Keratinocyte (primary cell): ENCODE measurements around the gene THNSL1. TPM values are rescaled to one million over a fixed set of nuclear protein-coding genes. Genes with fewer than 3 reads are reported as not detected.
A peak's percentile ranks its signal among the peaks of the same experiment; 100 is the strongest.

Experiments
- DNase-seq: peaks from one replicate; pipeline ENCODE4 v3.0.0-alpha.2; 2011; ENCODE audit warnings: low read depth, missing footprints, low spot score
- FAIRE-seq: peaks from 2 replicates; lab custom pipeline; 2011; peaks lifted over from hg19 to GRCh38; lab: Jason Lieb, UNC
- H2AFZ ChIP-seq: 2 replicates; pipeline ENCODE4 v1.6.0; 2012; ENCODE audit warnings: low read length, control low read depth, inconsistent platforms; ENCODE audit not compliant: control insufficient read depth
- H3K27ac ChIP-seq: 2 replicates; pipeline ENCODE4 v1.5.1; 2011; ENCODE audit warnings: low read length; ENCODE audit not compliant: control insufficient read depth, insufficient read depth
- H3K27me3 ChIP-seq: 3 replicates; pipeline ENCODE4 v1.6.0; 2011; ENCODE audit warnings: low read length; ENCODE audit not compliant: control insufficient read depth, insufficient read depth; ENCODE audit errors: extremely low read depth
- H3K36me3 ChIP-seq, 2 experiments: 2 replicates in 1 of 2; 3 replicates in 1 of 2; pipeline ENCODE4 v1.5.1; 2011; ENCODE audit warnings: low read length in 2 of 2, mild to moderate bottlenecking in 1 of 2; ENCODE audit not compliant: control insufficient read depth in 2 of 2, insufficient read depth in 2 of 2; ENCODE audit errors: extremely low read depth in 1 of 2
- H3K4me1 ChIP-seq: 3 replicates; pipeline ENCODE4 v1.5.1; 2011; ENCODE audit warnings: low read length; ENCODE audit not compliant: control insufficient read depth, insufficient read depth; ENCODE audit errors: extremely low read depth
- H3K4me2 ChIP-seq: 3 replicates; pipeline ENCODE4 v1.6.0; 2011; ENCODE audit warnings: low read depth, low read length; ENCODE audit not compliant: control insufficient read depth, insufficient read depth; ENCODE audit errors: extremely low read depth
- H3K4me3 ChIP-seq, 3 experiments: fragments of 200-600 bp in 1 of 3; sonication (generic) in 1 of 3; 2 replicates in 2 of 3; 3 replicates in 1 of 3; pipeline ENCODE4 v1.5.1; 2011 to 2016; ENCODE audit warnings: low read length in 3 of 3, mild to moderate bottlenecking in 3 of 3, control low read depth in 2 of 3, inconsistent platforms in 1 of 3, low read depth in 1 of 3, mixed read lengths in 1 of 3, mixed run types in 1 of 3, moderate library complexity in 1 of 3; ENCODE audit not compliant: control insufficient read depth in 2 of 3, insufficient read depth in 2 of 3; ENCODE audit errors: extremely low read depth in 1 of 3
- H3K79me2 ChIP-seq: 2 replicates; pipeline ENCODE4 v1.6.0; 2012; ENCODE audit warnings: low read length; ENCODE audit not compliant: control insufficient read depth, insufficient read depth
- H3K9ac ChIP-seq: 3 replicates; pipeline ENCODE4 v1.6.0; 2011; ENCODE audit warnings: low read length; ENCODE audit not compliant: control insufficient read depth, insufficient read depth; ENCODE audit errors: extremely low read depth
- H3K9me1 ChIP-seq: 3 replicates; pipeline ENCODE4 v1.6.0; 2011; ENCODE audit warnings: low read length; ENCODE audit not compliant: control insufficient read depth, insufficient read depth; ENCODE audit errors: extremely low read depth
- H3K9me3 ChIP-seq: 2 replicates; pipeline ENCODE4 v1.5.1; 2012; ENCODE audit warnings: low read depth, low read length; ENCODE audit not compliant: control insufficient read depth
- H4K20me1 ChIP-seq: 3 replicates; pipeline ENCODE4 v1.6.0; 2011; ENCODE audit warnings: low read length; ENCODE audit not compliant: control insufficient read depth, insufficient read depth; ENCODE audit errors: extremely low read depth
- CTCF ChIP-seq, 3 experiments: IDR thresholded peaks in 1 of 3; conservative IDR thresholded peaks in 1 of 3; optimal IDR thresholded peaks in 1 of 3; 2 replicates in 2 of 3; 3 replicates in 1 of 3; pipeline versions ENCODE3 to v1.5.1; 2011; ENCODE audit warnings: low read length in 3 of 3, mild to moderate bottlenecking in 3 of 3, moderate library complexity in 2 of 3, control low read depth in 1 of 3, inconsistent platforms in 1 of 3; ENCODE audit not compliant: insufficient read depth in 2 of 3; ENCODE audit errors: extremely low read depth in 1 of 3
- EZH2 ChIP-seq: IDR thresholded peaks from one replicate; pipeline ENCODE4 v1.6.1; 2012; ENCODE audit warnings: inconsistent platforms, mild to moderate bottlenecking, low read length, moderate library complexity
- dilution Hi-C: fragments of 300-500 bp; cut with MboI; formaldehyde crosslinking; loops from one replicate; pipeline ENCODE4 v1.7.0; 2020; ENCODE audit warnings: low sequenced_read_pairs; ENCODE audit not compliant: extremely low pct_ligation_motif_present
- polyA plus RNA-seq, 5 experiments: library from polyadenylated mRNA; depleted of rRNA in 3 of 5; stranded (reverse) in 3 of 5; stranded (forward) in 1 of 5; unstranded in 1 of 5; fragments of >200 nt; gene quantifications; 1 replicate in 1 of 5; 2 replicates in 3 of 5; 3 replicates in 1 of 5; pipeline versions ENCODE4 v1.2.1 to v1.2.3, GENCODE V29; 2011 to 2012; ENCODE audit warnings: missing spikeins in 2 of 5, low read depth in 1 of 5, low replicate concordance in 1 of 5

The THNSL1 gene
- polyA plus RNA-seq, 1 donor (not counting 4 experiments of a cell fraction or from before 2014, with no cell fraction given), result 4.1 TPM

- H3K27me3 ChIP-seq, result no peaks in the 10 kb centered on the region
- H3K9me3 ChIP-seq, result no peaks in the 10 kb centered on the region
- H3K4me3 ChIP-seq, result no peak overlapping the region
- H3K4me1 ChIP-seq, result peaks cover 12% of the 10 kb centered on the region
- H3K9me1 ChIP-seq, result no peaks in the 10 kb centered on the region
- H3K27ac ChIP-seq, result no peak overlapping the region
- no peak for TF ChIP-seq EZH2
- TF ChIP-seq CTCF (optimal IDR thresholded peaks at IDR 0.05 in 1 of 3, IDR thresholded peaks at IDR 0.05 in 1 of 3, conservative IDR thresholded peaks at IDR 0.05 in 1 of 3; ENCODE audit: extremely low read depth in 1 of 3, insufficient read depth in 2 of 3, low read length in 3 of 3), result no peak
- H3K36me3 ChIP-seq, result no peaks in the 10 kb centered on the region
- DNase-seq (no peak), FAIRE-seq (peak; percentile 39)
- dilution Hi-C loops, result no loop called here
- H4K20me1 ChIP-seq, result no peaks in the 10 kb centered on the region
- no peaks in the 10 kb centered on the region for H3K79me2 ChIP-seq
- no peak overlapping the region for H2AFZ ChIP-seq
- no peak overlapping the region for H3K9ac ChIP-seq
- no peak overlapping the region for H3K4me2 ChIP-seq
Measured at GRCh38 chr10:25047088-25047487, 30.7 kb downstream of the THNSL1 start.

GRCh38 chr10:25047591-25048301 lies 31.3 kb downstream of the THNSL1 start:
- H3K9ac ChIP-seq, result no peak overlapping the region
- H3K4me1 ChIP-seq, result peaks cover 12% of the 10 kb centered on the region
- FAIRE-seq, result peak; percentile 74
- TF ChIP-seq CTCF (optimal IDR thresholded peaks at IDR 0.05 in 1 of 3, IDR thresholded peaks at IDR 0.05 in 1 of 3, conservative IDR thresholded peaks at IDR 0.05 in 1 of 3; ENCODE audit: extremely low read depth in 1 of 3, insufficient read depth in 2 of 3, low read length in 3 of 3), result no peak
- no peak for TF ChIP-seq EZH2
- DNase-seq, result no peak
- H3K4me2 ChIP-seq, result peak overlapping the region; percentile 50
- H2AFZ ChIP-seq, result no peak overlapping the region
- H3K36me3 ChIP-seq, result no peaks in the 10 kb centered on the region
- no peak overlapping the region for H3K27ac ChIP-seq
- H3K9me1 ChIP-seq, result no peaks in the 10 kb centered on the region
- H3K79me2 ChIP-seq, result no peaks in the 10 kb centered on the region
- H4K20me1 ChIP-seq, result no peaks in the 10 kb centered on the region
- dilution Hi-C loops, result no loop called here
- H3K4me3 ChIP-seq, result no peak overlapping the region
- H3K9me3 ChIP-seq, result no peaks in the 10 kb centered on the region
- no peaks in the 10 kb centered on the region for H3K27me3 ChIP-seq
